RPMI7951 (cell line): Measurements from ENCODE around the gene FXR1. TPM values are rescaled to one million over a fixed set of nuclear protein-coding genes. Genes with fewer than 3 reads are reported as not detected.

Experiments
- DNase-seq: peaks from one replicate; pipeline ENCODE4 v3.0.0-alpha.2; 2012; ENCODE audit warnings: low read depth
- total RNA-seq: library from RNA; depleted of rRNA; stranded (reverse); fragments of >200 nt; shearing (Covaris generic); gene quantifications from 2 replicates; pipeline ENCODE4 v1.2.3, GENCODE V29; 2014; rRNA removed

Gene FXR1
- total RNA-seq, 1 experiment from 2014 or later: 167 TPM

- no peak for DNase-seq
Observed at GRCh38 chr3:181007262-181007661, 94.8 kb downstream of the FXR1 start.

GRCh38 chr3:181008796-181009195 lies 96.3 kb downstream of the FXR1 start:
- no peak for DNase-seq

- no peak for DNase-seq
Observed at GRCh38 chr3:181009225-181009624, 96.8 kb downstream of the FXR1 start.

GRCh38 chr3:181017690-181018089 lies 105.2 kb downstream of the FXR1 start:
- peak; percentile 40 for DNase-seq

GRCh38 chr3:181025204-181025603 lies 112.7 kb downstream of the FXR1 start:
- DNase-seq: no peak

GRCh38 chr3:181030948-181031347 lies 118.5 kb downstream of the FXR1 start:
- no peak for DNase-seq

Other genes with a start within 250 kb of the FXR1 start
- not detected in 2 replicates for gene CCDC39, start 233.2 kb upstream of the FXR1 start, total RNA-seq
- 47.0 and 52.1 TPM in 2 replicates for gene DNAJC19, start 77.1 kb downstream of the FXR1 start, total RNA-seq